ENCODE data around the gene ZYG11A. TPM values are rescaled to one million over a fixed set of nuclear protein-coding genes. Genes with fewer than 3 reads are reported as not detected.
"Not testable (repeated sequence)": the region's sequence is repeated elsewhere in the genome, so short reads cannot be mapped to it uniquely, and the experiment has no call there.

ZYG11A gene
- total RNA-seq = under 1 TPM in 3 of 9 donors, not detected in 6; 0.06 to 0.07 (median 0.07) TPM
- not detected for polyA plus RNA-seq
- long read RNA-seq, donor 1 = 0 reads
- long read RNA-seq, donor 2 = 0 reads
- long read RNA-seq, donor 3 = 0 reads
- long read RNA-seq, donor 4 = 0 reads
- long read RNA-seq, donor 5 = 0 reads
- long read RNA-seq, donor 6 = 0 reads
- long read RNA-seq, donor 7 = 0 reads
- long read RNA-seq, donor 8 = 0 reads
- long read RNA-seq, donor 9 = 0 reads
- long read RNA-seq, donor 10 = 0 reads

- Histone ChIP-seq H3K36me3 (replicated peaks in 1 of 2) (no peaks in the 10 kb centered on the region), H3K4me3 (peak within 1 kb of the TSS in 2 of 4 donors; percentile 26 to 38), H3K9me3 (replicated peaks in 1 of 3) (no peaks in the 10 kb centered on the region), H3K4me1 (replicated peaks in 1 of 2) (peaks cover 0 to 10% of the 10 kb centered on the region in 2 donors), H3K27ac (no peak within 1 kb of the TSS), H3K27me3 (peaks cover 26% of the 10 kb centered on the region)
- peak in 3 of 6 experiments; percentile 26 to 41 (median 27) for TF ChIP-seq CTCF (IDR thresholded peaks at IDR 0.05)
- TF ChIP-seq POLR2A (IDR thresholded peaks at IDR 0.05) = no peak
- DNase-seq = peak in 6 of 7 donors; percentile 28 to 53 (median 36)
- intact Hi-C loops (cut with DNase I) = no loop called here
- WGBS, 4 donors = 0 to 3% (median 1%) methylated on average over 4 to 88 of the region's 88 CpGs
These were observed at the start of gene ZYG11A for GRCh38 chr1:52842643-52843310. Gene ZYG11A (plus strand): TSS chr1:52842760. CDS start chr1:52842884, 124 bp downstream.

GRCh38 chr1:52793717-52794116 is 48.8 kb upstream of the ZYG11A start:
- H3K4me3 ChIP-seq; H3K36me3 ChIP-seq (replicated peaks in 1 of 2); intact Hi-C loops (cut with DNase I); H3K4me1 ChIP-seq (replicated peaks in 1 of 2); DNase-seq; H3K27me3 ChIP-seq; H3K27ac ChIP-seq; H3K9me3 ChIP-seq (replicated peaks in 1 of 3): not testable (repeated sequence)
- WGBS, 4 donors = 79 to 93% (median 90%) methylated on average over 7 of the region's 7 CpGs

- no peak overlapping the region for H3K4me3 ChIP-seq
- DNase-seq = no peak
- TF ChIP-seq POLR2A (IDR thresholded peaks at IDR 0.05) (no peak), CTCF (IDR thresholded peaks at IDR 0.05) (no peak)
- H3K4me1 ChIP-seq (replicated peaks in 1 of 2) = no peaks in the 10 kb centered on the region
- intact Hi-C loops (cut with DNase I) = no loop called here
- WGBS, 4 donors = 80 to 87% (median 83%) methylated on average over 3 of the region's 3 CpGs
- H3K27me3 ChIP-seq = no peaks in the 10 kb centered on the region
- H3K27ac ChIP-seq = no peak overlapping the region
- no peaks in the 10 kb centered on the region for H3K9me3 ChIP-seq (replicated peaks in 1 of 3)
- H3K36me3 ChIP-seq (replicated peaks in 1 of 2) = peaks cover 0 to 5% of the 10 kb centered on the region in 2 donors
These were observed 47.1 kb upstream of the ZYG11A start for GRCh38 chr1:52795464-52795863.

- H3K4me3 ChIP-seq = no peak overlapping the region
- DNase-seq = no peak
- H3K9me3 ChIP-seq (replicated peaks in 1 of 3) = no peaks in the 10 kb centered on the region
- no peak overlapping the region for H3K27ac ChIP-seq
- intact Hi-C loops (cut with DNase I) = no loop called here
- H3K27me3 ChIP-seq = no peaks in the 10 kb centered on the region
- H3K4me1 ChIP-seq (replicated peaks in 1 of 2) = no peaks in the 10 kb centered on the region
- H3K36me3 ChIP-seq (replicated peaks in 1 of 2) = peaks cover 0 to 16% of the 10 kb centered on the region in 2 donors
- 89 to 100% (median 98%) methylated on average over 3 of the region's 3 CpGs for WGBS, 4 donors
- TF ChIP-seq POLR2A (IDR thresholded peaks at IDR 0.05) (no peak), CTCF (IDR thresholded peaks at IDR 0.05) (no peak)
These were observed 44.2 kb upstream of the ZYG11A start for GRCh38 chr1:52798331-52798730.
